Measurements from ENCODE around the gene THNSL1.

THNSL1 gene

GRCh38 chr10:25061711-25062449 lies 45.5 kb downstream of the THNSL1 start:
- DNase-seq = no peak

- no peak for DNase-seq
Observed at GRCh38 chr10:25063157-25063556, 46.7 kb downstream of the THNSL1 start.

GRCh38 chr10:25063644-25064043 lies 47.2 kb downstream of the THNSL1 start:
- DNase-seq = no peak

- DNase-seq = no peak
Observed at GRCh38 chr10:25064401-25064800, 48.0 kb downstream of the THNSL1 start.

- DNase-seq = no peak
Observed at GRCh38 chr10:25065761-25066476, 49.5 kb downstream of the THNSL1 start.

- no peak for DNase-seq
Observed at GRCh38 chr10:25068152-25069058, 52.0 kb downstream of the THNSL1 start.

- no peak for DNase-seq
Observed at GRCh38 chr10:25071227-25071626, 54.8 kb downstream of the THNSL1 start.

GRCh38 chr10:25072786-25073185 lies 56.4 kb downstream of the THNSL1 start:
- DNase-seq = peak in 1 of 2 experiments; percentile 25

- DNase-seq = no peak
Observed at GRCh38 chr10:25075825-25076224, 59.4 kb downstream of the THNSL1 start.
